H9 (cell line): ENCODE measurements around the gene REC114. TPM values are rescaled to one million over a fixed set of nuclear protein-coding genes. Genes with fewer than 3 reads are reported as not detected.

Source experiments
- DNase-seq: peaks from one replicate; pipeline ENCODE4 v3.0.0-alpha.2; 2017
- H2AFZ ChIP-seq: one replicate; pipeline ENCODE4 v1.6.1; 2013; ENCODE audit warnings: mild to moderate bottlenecking, low read length, control low read depth, moderate library complexity
- H2AK5ac ChIP-seq: 2 replicates; pipeline ENCODE4 v1.6.1; 2013; ENCODE audit warnings: low read length, control low read depth, mixed read lengths; ENCODE audit not compliant: insufficient read length
- H2BK120ac ChIP-seq: one replicate; pipeline ENCODE4 v1.6.1; 2013; ENCODE audit warnings: low read depth, mild to moderate bottlenecking, low read length, control low read depth, inconsistent platforms; ENCODE audit not compliant: poor library complexity, severe bottlenecking
- H2BK12ac ChIP-seq: 2 replicates; pipeline ENCODE4 v1.6.1; 2013; ENCODE audit warnings: low read length, control low read depth, mixed read lengths, low read depth; ENCODE audit not compliant: insufficient read length
- H2BK15ac ChIP-seq: 2 replicates; pipeline ENCODE4 v1.6.1; 2013; ENCODE audit warnings: low read depth, low read length, control low read depth
- H2BK20ac ChIP-seq: one replicate; pipeline ENCODE4 v1.6.1; 2013; ENCODE audit warnings: low read depth, mild to moderate bottlenecking, low read length, control low read depth, inconsistent platforms; ENCODE audit not compliant: poor library complexity, severe bottlenecking
- H2BK5ac ChIP-seq: 2 replicates; pipeline ENCODE4 v1.6.1; 2013; ENCODE audit warnings: low read length, control low read depth, mixed read lengths; ENCODE audit not compliant: insufficient read length
- H3K14ac ChIP-seq: 2 replicates; pipeline ENCODE4 v1.6.1; 2013; ENCODE audit warnings: low read length, control low read depth; ENCODE audit not compliant: insufficient read depth
- H3K18ac ChIP-seq: 2 replicates; pipeline ENCODE4 v1.6.1; 2013; ENCODE audit warnings: low read depth, mild to moderate bottlenecking, mixed read lengths, low read length, control low read depth; ENCODE audit not compliant: insufficient read length
- H3K23ac ChIP-seq: 2 replicates; pipeline ENCODE4 v1.6.1; 2013; ENCODE audit warnings: low read length, control low read depth, mixed read lengths, low read depth; ENCODE audit not compliant: insufficient read length
- H3K23me2 ChIP-seq: 2 replicates; pipeline ENCODE4 v1.6.1; 2013; ENCODE audit warnings: low read depth, mild to moderate bottlenecking, mixed read lengths, low read length, control low read depth; ENCODE audit not compliant: insufficient read length, poor library complexity, severe bottlenecking
- H3K27ac ChIP-seq: 2 replicates; pipeline ENCODE4 v1.5.1; 2013; ENCODE audit warnings: low read length, control low read depth, mixed read lengths, low read depth; ENCODE audit not compliant: insufficient read length
- H3K27me3 ChIP-seq: 2 replicates; pipeline ENCODE4 v1.6.1; 2013; ENCODE audit warnings: low read length, control low read depth, inconsistent platforms; ENCODE audit not compliant: insufficient read depth
- H3K4ac ChIP-seq: 2 replicates; pipeline ENCODE4 v1.6.1; 2013; ENCODE audit warnings: low read depth, mild to moderate bottlenecking, control low read depth, inconsistent platforms, low read length, moderate library complexity
- H3K4me1 ChIP-seq: 2 replicates; pipeline ENCODE4 v1.6.1; 2013; ENCODE audit warnings: low read length, control low read depth, inconsistent platforms; ENCODE audit not compliant: insufficient read depth
- H3K4me2 ChIP-seq: 2 replicates; pipeline ENCODE4 v1.6.1; 2013; ENCODE audit warnings: low read length, control low read depth, mixed read lengths; ENCODE audit not compliant: insufficient read length, insufficient read depth
- H3K56ac ChIP-seq: 2 replicates; pipeline ENCODE4 v1.6.1; 2013; ENCODE audit warnings: low read depth, mild to moderate bottlenecking, mixed read lengths, low read length, control low read depth; ENCODE audit not compliant: insufficient read length
- H3K79me1 ChIP-seq: 2 replicates; pipeline ENCODE4 v1.6.1; 2013; ENCODE audit warnings: low read depth, mild to moderate bottlenecking, moderate library complexity, low read length, control low read depth, inconsistent platforms; ENCODE audit not compliant: insufficient read depth, poor library complexity, severe bottlenecking
- H3K79me2 ChIP-seq: 2 replicates; pipeline ENCODE4 v1.6.1; 2013; ENCODE audit warnings: low read length, control low read depth, inconsistent platforms; ENCODE audit not compliant: insufficient read depth
- H3K9ac ChIP-seq: 2 replicates; pipeline ENCODE4 v1.6.1; 2013; ENCODE audit warnings: low read length, control low read depth, mixed read lengths; ENCODE audit not compliant: insufficient read length; ENCODE audit errors: extremely low read depth
- H3K9me3 ChIP-seq: one replicate; pipeline ENCODE4 v1.6.1; 2013; ENCODE audit warnings: low read depth, low read length, inconsistent platforms; ENCODE audit not compliant: control insufficient read depth
- H3T11ph ChIP-seq: one replicate; pipeline ENCODE4 v1.6.1; 2013; ENCODE audit warnings: mild to moderate bottlenecking, low read length, control low read depth, inconsistent platforms
- H4K20me1 ChIP-seq: one replicate; pipeline ENCODE4 v1.6.1; 2013; ENCODE audit not compliant: control insufficient read depth, insufficient read length, insufficient read depth
- H4K5ac ChIP-seq: 2 replicates; pipeline ENCODE4 v1.6.1; 2013; ENCODE audit warnings: low read depth, mild to moderate bottlenecking, mixed read lengths, low read length, control low read depth; ENCODE audit not compliant: insufficient read length
- H4K8ac ChIP-seq: replicated peaks from 2 replicates; pipeline ENCODE4 v1.6.1; 2013; ENCODE audit warnings: low read length, control low read depth, mixed read lengths, low read depth; ENCODE audit not compliant: insufficient read length
- H4K91ac ChIP-seq: 2 replicates; pipeline ENCODE4 v1.6.1; 2013; ENCODE audit warnings: low read depth, mild to moderate bottlenecking, moderate library complexity, mixed read lengths, low read length, control low read depth; ENCODE audit not compliant: insufficient read length
- H3K27ac Mint-ChIP-seq, 3 experiments: 2 replicates in 2 of 3; 3 replicates in 1 of 3; pipeline ENCODE4 v1.8.0; 2020 to 2021; ENCODE audit warnings: mixed read lengths in 3 of 3, mild to moderate bottlenecking in 1 of 3, moderate library complexity in 1 of 3
- H3K27me3 Mint-ChIP-seq: 2 replicates; pipeline ENCODE4 v1.8.0; 2021; ENCODE audit warnings: low read depth, mild to moderate bottlenecking, moderate library complexity, mixed read lengths
- H3K36me3 Mint-ChIP-seq, 3 experiments: 2 replicates in 2 of 3; 3 replicates in 1 of 3; pipeline ENCODE4 v1.8.0; 2020 to 2021; ENCODE audit warnings: low read depth in 3 of 3, mixed read lengths in 3 of 3; ENCODE audit not compliant: insufficient read depth in 1 of 3
- H3K4me1 Mint-ChIP-seq, 2 experiments: 2 replicates each; pipeline ENCODE4 v1.8.0; 2020; ENCODE audit warnings: mixed read lengths in 2 of 2
- H3K4me3 Mint-ChIP-seq, 2 experiments: 2 replicates in 1 of 2; 3 replicates in 1 of 2; pipeline ENCODE4 v1.8.0; 2020 to 2021; ENCODE audit warnings: mild to moderate bottlenecking in 2 of 2, mixed read lengths in 2 of 2, moderate library complexity in 1 of 2
- H3K9me3 Mint-ChIP-seq, 2 experiments: 2 replicates in 1 of 2; 3 replicates in 1 of 2; pipeline ENCODE4 v1.8.0; 2020; ENCODE audit warnings: mild to moderate bottlenecking in 2 of 2, mixed read lengths in 2 of 2, moderate library complexity in 1 of 2
- WGBS: extraction: QIAGEN DNeasy Blood & Tissue Kit; methylation state at CpG from one replicate; pipeline ENCODE4 v1.1.7; 2013; ENCODE audit warnings: missing lambda C conversion rate, low lambda C conversion rate, mixed read lengths; ENCODE audit not compliant: insufficient read length; ENCODE audit errors: extremely low coverage; 5-methylcytosine and 5-hydroxymethylcytosine counted together
- total RNA-seq: library from RNA; stranded (reverse); gene quantifications from 2 replicates; pipeline ENCODE4 v1.2.1, GENCODE V29; 2021
- TF ChIP-seq, protein P1 (sequence below): fragments of 200-600 bp; sonication (generic); conservative IDR thresholded peaks from 3 replicates; pipeline ENCODE4 v1.8.0; 2021; ENCODE audit warnings: antibody characterized with exemption, mild to moderate bottlenecking

REC114 gene
- total RNA-seq, 1 experiment from 2014 or later, result not detected

DNA sequence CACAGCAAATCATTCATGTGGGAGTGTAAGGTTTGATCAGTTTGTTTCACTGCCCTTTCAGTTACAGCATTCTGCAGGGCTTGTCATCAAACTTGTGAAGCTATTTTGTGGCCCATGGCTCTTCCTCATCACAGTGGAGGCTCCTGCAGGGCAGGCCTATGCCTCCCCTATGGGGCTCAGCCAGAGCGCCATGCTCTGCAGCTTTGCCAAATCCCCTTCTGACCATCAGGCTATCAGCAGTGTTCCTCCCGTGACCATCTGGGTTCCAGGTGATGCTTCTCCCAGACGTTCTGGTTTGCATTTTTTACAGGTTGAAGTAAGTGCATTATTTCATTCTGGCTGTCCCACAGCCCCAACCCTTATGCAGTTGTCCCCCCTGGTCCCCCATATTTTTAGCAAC is 28.1 kb upstream of the REC114 start:
- no peaks in the 10 kb centered on the region for H3K4me1 Mint-ChIP-seq
- Histone ChIP-seq H2BK120ac (no peak overlapping the region), H3K18ac (no peak overlapping the region), H3K27ac (no peak overlapping the region), H3K4me2 (no peak overlapping the region), H3K9ac (no peak overlapping the region), H3K27me3 (no peaks in the 10 kb centered on the region), H3K79me1 (no peaks in the 10 kb centered on the region), H3K14ac (no peak overlapping the region), H3K9me3 (no peaks in the 10 kb centered on the region), H3T11ph (no peak overlapping the region), H2AFZ (no peak overlapping the region), H4K5ac (no peak overlapping the region), H2BK5ac (no peak overlapping the region), H3K79me2 (no peaks in the 10 kb centered on the region), H3K4me1 (no peaks in the 10 kb centered on the region), H3K56ac (no peak overlapping the region), H3K4ac (no peak overlapping the region), H3K23me2 (no peaks in the 10 kb centered on the region), H2BK15ac (no peak overlapping the region), H4K8ac (no peak overlapping the region), H4K20me1 (no peaks in the 10 kb centered on the region), H2AK5ac (no peak overlapping the region), H2BK20ac (no peak overlapping the region), H4K91ac (no peak overlapping the region), H2BK12ac (no peak overlapping the region), H3K23ac (no peak overlapping the region)
- no peaks in the 10 kb centered on the region for H3K36me3 Mint-ChIP-seq
- DNase-seq, result no peak
- H3K27ac Mint-ChIP-seq, result no peak overlapping the region
- WGBS, result no CpG with 5 or more reads among the region's 3 CpGs
- H3K27me3 Mint-ChIP-seq, result no peaks in the 10 kb centered on the region; the same call in 1 of the 2 replicates
- no peaks in the 10 kb centered on the region for H3K9me3 Mint-ChIP-seq
- no peak overlapping the region for H3K4me3 Mint-ChIP-seq
- TF ChIP-seq, protein P1, sequence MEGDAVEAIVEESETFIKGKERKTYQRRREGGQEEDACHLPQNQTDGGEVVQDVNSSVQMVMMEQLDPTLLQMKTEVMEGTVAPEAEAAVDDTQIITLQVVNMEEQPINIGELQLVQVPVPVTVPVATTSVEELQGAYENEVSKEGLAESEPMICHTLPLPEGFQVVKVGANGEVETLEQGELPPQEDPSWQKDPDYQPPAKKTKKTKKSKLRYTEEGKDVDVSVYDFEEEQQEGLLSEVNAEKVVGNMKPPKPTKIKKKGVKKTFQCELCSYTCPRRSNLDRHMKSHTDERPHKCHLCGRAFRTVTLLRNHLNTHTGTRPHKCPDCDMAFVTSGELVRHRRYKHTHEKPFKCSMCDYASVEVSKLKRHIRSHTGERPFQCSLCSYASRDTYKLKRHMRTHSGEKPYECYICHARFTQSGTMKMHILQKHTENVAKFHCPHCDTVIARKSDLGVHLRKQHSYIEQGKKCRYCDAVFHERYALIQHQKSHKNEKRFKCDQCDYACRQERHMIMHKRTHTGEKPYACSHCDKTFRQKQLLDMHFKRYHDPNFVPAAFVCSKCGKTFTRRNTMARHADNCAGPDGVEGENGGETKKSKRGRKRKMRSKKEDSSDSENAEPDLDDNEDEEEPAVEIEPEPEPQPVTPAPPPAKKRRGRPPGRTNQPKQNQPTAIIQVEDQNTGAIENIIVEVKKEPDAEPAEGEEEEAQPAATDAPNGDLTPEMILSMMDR, result no peak
